HUES48 (cell line): Measurements from ENCODE around the gene UNC5A.

Source experiments
- H3K27ac ChIP-seq: one replicate; pipeline ENCODE4 v1.7.0; 2013; ENCODE audit warnings: low read depth, low read length, inconsistent platforms
- H3K27me3 ChIP-seq: 2 replicates; pipeline ENCODE4 v1.6.1; 2013; ENCODE audit warnings: mild to moderate bottlenecking, low read length; ENCODE audit not compliant: control insufficient read depth, insufficient read depth
- H3K36me3 ChIP-seq: 2 replicates; pipeline ENCODE4 v1.6.1; 2013; ENCODE audit warnings: low read length; ENCODE audit not compliant: control insufficient read depth, insufficient read depth
- H3K4me1 ChIP-seq: 2 replicates; pipeline ENCODE4 v1.6.1; 2013; ENCODE audit warnings: mild to moderate bottlenecking, low read length; ENCODE audit not compliant: control insufficient read depth, insufficient read depth
- H3K4me3 ChIP-seq: 2 replicates; pipeline ENCODE4 v1.5.1; 2013; ENCODE audit warnings: mild to moderate bottlenecking, low read depth, low read length
- H3K9ac ChIP-seq: 2 replicates; pipeline ENCODE4 v1.6.1; 2013; ENCODE audit warnings: mild to moderate bottlenecking, low read depth, low read length, moderate library complexity
- H3K9me3 ChIP-seq: 2 replicates; pipeline ENCODE4 v1.6.1; 2013; ENCODE audit warnings: low read length; ENCODE audit not compliant: control insufficient read depth, insufficient read depth

The UNC5A gene

GRCh38 chr5:176847726-176848290 lies 37.4 kb downstream of the UNC5A start:
- Histone ChIP-seq H3K27ac (no peak overlapping the region), H3K27me3 (no peaks in the 10 kb centered on the region), H3K9ac (no peak overlapping the region), H3K4me1 (no peaks in the 10 kb centered on the region; the same call in 1 of the 2 replicates), H3K4me3 (no peak overlapping the region), H3K36me3 (no peaks in the 10 kb centered on the region), H3K9me3 (no peaks in the 10 kb centered on the region)

- no peak overlapping the region for H3K4me3 ChIP-seq
- no peaks in the 10 kb centered on the region for H3K27me3 ChIP-seq
- H3K9me3 ChIP-seq, result no peaks in the 10 kb centered on the region
- no peak overlapping the region for H3K9ac ChIP-seq
- H3K27ac ChIP-seq, result no peak overlapping the region
- H3K4me1 ChIP-seq, result no peaks in the 10 kb centered on the region; the same call in 1 of the 2 replicates
- no peaks in the 10 kb centered on the region for H3K36me3 ChIP-seq
These were observed 38.3 kb downstream of the UNC5A start for GRCh38 chr5:176848651-176849050.

- Histone ChIP-seq H3K27me3 (no peaks in the 10 kb centered on the region), H3K27ac (no peak overlapping the region), H3K4me3 (no peak overlapping the region), H3K4me1 (no peaks in the 10 kb centered on the region; the same call in 1 of the 2 replicates), H3K9ac (no peak overlapping the region), H3K9me3 (no peaks in the 10 kb centered on the region), H3K36me3 (no peaks in the 10 kb centered on the region)
These were observed 39.4 kb downstream of the UNC5A start for GRCh38 chr5:176849611-176850227.

GRCh38 chr5:176850371-176851245 lies 40.2 kb downstream of the UNC5A start:
- no peaks in the 10 kb centered on the region for H3K36me3 ChIP-seq
- no peak overlapping the region for H3K27ac ChIP-seq
- no peak overlapping the region for H3K4me3 ChIP-seq
- H3K9me3 ChIP-seq, result no peaks in the 10 kb centered on the region
- no peaks in the 10 kb centered on the region for H3K27me3 ChIP-seq
- H3K4me1 ChIP-seq, result no peaks in the 10 kb centered on the region; the same call in 1 of the 2 replicates
- no peak overlapping the region for H3K9ac ChIP-seq

- H3K4me1 ChIP-seq, result no peaks in the 10 kb centered on the region; the same call in 1 of the 2 replicates
- H3K27me3 ChIP-seq, result no peaks in the 10 kb centered on the region
- no peaks in the 10 kb centered on the region for H3K36me3 ChIP-seq
- H3K9me3 ChIP-seq, result no peaks in the 10 kb centered on the region
- H3K4me3 ChIP-seq, result no peak overlapping the region
- no peak overlapping the region for H3K9ac ChIP-seq
- H3K27ac ChIP-seq, result no peak overlapping the region
These were observed 41.0 kb downstream of the UNC5A start for GRCh38 chr5:176851380-176851779.

GRCh38 chr5:176851871-176852658 lies 41.7 kb downstream of the UNC5A start:
- Histone ChIP-seq H3K27ac (no peak overlapping the region), H3K27me3 (no peaks in the 10 kb centered on the region), H3K9ac (no peak overlapping the region), H3K4me3 (no peak overlapping the region), H3K9me3 (no peaks in the 10 kb centered on the region), H3K4me1 (no peaks in the 10 kb centered on the region), H3K36me3 (no peaks in the 10 kb centered on the region)

GRCh38 chr5:176853151-176853778 lies 42.9 kb downstream of the UNC5A start:
- no peaks in the 10 kb centered on the region for H3K9me3 ChIP-seq
- no peaks in the 10 kb centered on the region for H3K36me3 ChIP-seq
- no peak overlapping the region for H3K27ac ChIP-seq
- H3K4me1 ChIP-seq, result no peaks in the 10 kb centered on the region
- no peak overlapping the region for H3K9ac ChIP-seq
- no peak overlapping the region for H3K4me3 ChIP-seq
- H3K27me3 ChIP-seq, result no peaks in the 10 kb centered on the region

- H3K27me3 ChIP-seq, result no peaks in the 10 kb centered on the region
- H3K4me3 ChIP-seq, result no peak overlapping the region
- no peak overlapping the region for H3K9ac ChIP-seq
- H3K27ac ChIP-seq, result no peak overlapping the region
- no peaks in the 10 kb centered on the region for H3K9me3 ChIP-seq
- H3K36me3 ChIP-seq, result no peaks in the 10 kb centered on the region
- H3K4me1 ChIP-seq, result no peaks in the 10 kb centered on the region
These were observed 43.8 kb downstream of the UNC5A start for GRCh38 chr5:176854164-176854563.

- no peaks in the 10 kb centered on the region for H3K9me3 ChIP-seq
- no peaks in the 10 kb centered on the region for H3K27me3 ChIP-seq
- H3K4me1 ChIP-seq, result no peaks in the 10 kb centered on the region
- H3K27ac ChIP-seq, result no peak overlapping the region
- no peaks in the 10 kb centered on the region for H3K36me3 ChIP-seq
- H3K9ac ChIP-seq, result no peak overlapping the region
- H3K4me3 ChIP-seq, result no peak overlapping the region
These were observed 45.2 kb downstream of the UNC5A start for GRCh38 chr5:176855598-176855997.

GRCh38 chr5:176856746-176857145 lies 46.4 kb downstream of the UNC5A start:
- H3K36me3 ChIP-seq, result no peaks in the 10 kb centered on the region
- H3K4me1 ChIP-seq, result no peaks in the 10 kb centered on the region
- H3K4me3 ChIP-seq, result no peak overlapping the region
- no peak overlapping the region for H3K9ac ChIP-seq
- H3K27me3 ChIP-seq, result no peaks in the 10 kb centered on the region
- no peaks in the 10 kb centered on the region for H3K9me3 ChIP-seq
- no peak overlapping the region for H3K27ac ChIP-seq
